ENCODE results near the gene ITPR3.

Gene ITPR3

GRCh38 chr6:33683051-33683571 is 62.0 kb downstream of the ITPR3 start:
- DNase-seq (ENCODE audit: low read depth): no peak
- TF ChIP-seq CTCF (IDR thresholded peaks at IDR 0.05; ENCODE audit: control insufficient read depth, extremely low read depth, insufficient read depth): no peak

DNA sequence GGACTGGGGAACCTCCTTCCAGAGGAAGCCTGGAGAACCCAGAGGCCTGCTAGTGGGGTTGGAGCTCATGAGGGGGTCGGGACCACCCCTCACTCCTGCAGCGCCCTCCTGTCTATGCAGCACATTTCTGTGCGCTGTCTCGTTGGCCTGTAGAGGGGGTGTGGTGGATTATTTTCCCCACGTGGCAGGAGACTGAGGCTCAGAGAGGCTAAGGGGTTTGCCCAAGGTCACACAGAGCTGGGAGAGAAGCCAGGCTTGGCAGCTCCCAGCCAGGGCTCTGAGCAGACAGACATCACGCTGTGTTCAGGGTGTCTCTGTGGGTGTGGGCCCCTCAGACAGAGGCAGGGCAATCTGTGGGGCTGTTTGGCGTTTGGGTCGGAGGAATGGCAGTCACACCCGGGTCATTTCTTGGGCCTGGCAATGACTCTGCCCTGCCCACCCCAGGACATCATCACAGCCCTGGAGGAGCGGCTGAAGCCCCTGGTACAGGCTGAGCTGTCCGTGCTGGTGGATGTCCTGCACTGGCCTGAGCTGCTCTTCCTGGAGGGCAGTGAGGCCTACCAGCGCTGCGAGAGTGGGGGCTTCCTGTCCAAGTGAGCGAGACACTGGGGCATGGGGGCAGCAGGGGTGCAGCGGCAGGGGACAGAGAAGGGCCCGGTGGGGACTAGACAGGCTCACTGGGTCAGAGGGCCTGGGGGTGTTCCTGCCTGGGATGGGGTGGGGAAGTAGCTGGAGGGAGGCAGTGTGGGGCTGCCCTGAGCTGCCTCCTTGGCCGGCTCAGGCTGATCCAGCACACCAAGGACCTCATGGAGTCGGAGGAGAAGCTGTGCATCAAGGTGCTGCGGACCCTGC is 62.7 kb downstream of the ITPR3 start:
- no peak overlapping the region for H3K4me3 ChIP-seq (ENCODE audit: low read depth, low read length)
- no peak for TF ChIP-seq CTCF (IDR thresholded peaks at IDR 0.05; ENCODE audit: control insufficient read depth, extremely low read depth, insufficient read depth)
- DNase-seq (ENCODE audit: low read depth): no peak

More at GRCh38 chr6:33683051-33683571, 62.0 kb downstream of the ITPR3 start:
- H3K4me3 ChIP-seq (ENCODE audit: low read depth, low read length): no peak overlapping the region

- no peak for TF ChIP-seq CTCF (IDR thresholded peaks at IDR 0.05; ENCODE audit: control insufficient read depth, extremely low read depth, insufficient read depth)
- no peak overlapping the region for H3K4me3 ChIP-seq (ENCODE audit: low read depth, low read length)
- DNase-seq (ENCODE audit: low read depth): no peak
Measured at GRCh38 chr6:33684428-33684896, 63.3 kb downstream of the ITPR3 start.

GRCh38 chr6:33684983-33685382 is 63.9 kb downstream of the ITPR3 start:
- no peak for TF ChIP-seq CTCF (IDR thresholded peaks at IDR 0.05; ENCODE audit: control insufficient read depth, extremely low read depth, insufficient read depth)
- H3K4me3 ChIP-seq (ENCODE audit: low read depth, low read length): no peak overlapping the region
- no peak for DNase-seq (ENCODE audit: low read depth)

DNA sequence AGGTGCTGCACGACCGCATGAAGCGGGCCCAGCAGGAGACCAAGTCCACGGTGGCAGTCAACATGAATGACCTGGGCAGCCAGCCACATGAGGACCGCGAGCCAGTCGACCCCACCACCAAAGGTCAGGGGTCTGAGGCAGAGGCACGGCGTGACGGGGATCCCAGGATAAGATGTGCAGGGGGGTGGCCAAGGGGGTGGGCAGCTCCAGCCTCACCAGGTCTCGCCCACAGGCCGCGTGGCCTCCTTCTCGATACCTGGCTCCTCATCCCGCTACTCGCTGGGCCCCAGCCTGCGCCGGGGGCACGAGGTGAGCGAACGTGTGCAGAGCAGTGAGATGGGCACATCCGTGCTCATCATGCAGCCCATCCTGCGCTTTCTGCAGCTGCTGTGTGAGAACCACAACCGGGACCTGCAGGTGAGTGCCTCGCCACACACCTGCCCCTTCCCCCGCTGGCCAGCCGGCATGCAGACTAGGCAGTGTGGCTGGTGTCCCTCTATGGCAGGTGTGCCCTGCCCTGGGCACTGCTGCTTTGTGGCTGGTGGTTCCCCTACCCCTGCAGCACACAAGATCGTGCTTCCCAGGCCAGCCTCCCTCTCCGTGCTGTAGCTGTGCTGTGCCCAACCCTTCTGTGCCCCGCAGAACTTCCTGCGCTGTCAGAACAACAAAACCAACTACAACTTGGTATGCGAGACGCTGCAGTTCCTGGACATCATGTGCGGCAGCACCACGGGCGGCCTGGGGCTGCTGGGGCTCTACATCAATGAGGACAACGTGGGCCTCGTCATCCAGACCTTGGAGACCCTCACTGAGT is 64.5 kb downstream of the ITPR3 start:
- DNase-seq (ENCODE audit: low read depth): no peak
- no peak for TF ChIP-seq CTCF (IDR thresholded peaks at IDR 0.05; ENCODE audit: control insufficient read depth, extremely low read depth, insufficient read depth)
- no peak overlapping the region for H3K4me3 ChIP-seq (ENCODE audit: low read depth, low read length)

DNA sequence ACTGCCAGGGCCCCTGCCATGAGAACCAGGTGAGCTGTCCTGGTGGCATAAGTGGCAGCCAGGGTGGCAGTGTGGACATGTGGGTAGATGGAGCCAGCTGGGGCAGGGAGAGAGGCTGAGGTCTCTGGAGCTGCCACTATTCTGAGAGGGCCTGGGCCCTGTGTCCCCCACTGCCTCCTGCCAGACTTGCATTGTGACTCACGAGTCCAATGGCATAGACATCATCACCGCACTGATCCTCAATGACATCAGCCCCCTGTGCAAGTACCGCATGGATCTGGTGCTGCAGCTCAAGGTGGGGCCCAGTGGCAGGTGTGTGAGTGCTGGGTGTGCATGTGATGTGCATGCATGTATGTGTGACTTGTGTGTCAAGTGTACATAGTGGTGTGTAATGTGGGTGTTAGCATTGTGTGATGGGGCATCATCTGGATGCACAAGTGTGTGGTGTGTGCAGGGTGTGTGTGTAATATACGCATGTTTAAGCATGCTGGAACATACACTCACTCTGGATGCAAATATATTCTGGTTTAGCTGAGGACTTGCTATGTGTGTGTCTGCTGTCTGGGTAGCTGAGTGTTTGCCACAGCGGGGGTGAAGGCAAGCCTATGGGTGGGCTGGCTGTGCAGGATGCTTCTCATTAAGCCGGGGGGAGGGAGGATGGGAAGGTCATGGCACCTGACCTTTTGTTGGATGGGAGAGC is 65.3 kb downstream of the ITPR3 start:
- TF ChIP-seq CTCF (IDR thresholded peaks at IDR 0.05; ENCODE audit: control insufficient read depth, extremely low read depth, insufficient read depth): no peak
- no peak for DNase-seq (ENCODE audit: low read depth)
- H3K4me3 ChIP-seq (ENCODE audit: low read depth, low read length): no peak overlapping the region
